ENCODE results near the gene PTPRK. TPM values are rescaled to one million over a fixed set of nuclear protein-coding genes. Genes with fewer than 3 reads are reported as not detected.

Gene PTPRK
- total RNA-seq, 1 donor from 2014 or later: 50.3 TPM

DNA sequence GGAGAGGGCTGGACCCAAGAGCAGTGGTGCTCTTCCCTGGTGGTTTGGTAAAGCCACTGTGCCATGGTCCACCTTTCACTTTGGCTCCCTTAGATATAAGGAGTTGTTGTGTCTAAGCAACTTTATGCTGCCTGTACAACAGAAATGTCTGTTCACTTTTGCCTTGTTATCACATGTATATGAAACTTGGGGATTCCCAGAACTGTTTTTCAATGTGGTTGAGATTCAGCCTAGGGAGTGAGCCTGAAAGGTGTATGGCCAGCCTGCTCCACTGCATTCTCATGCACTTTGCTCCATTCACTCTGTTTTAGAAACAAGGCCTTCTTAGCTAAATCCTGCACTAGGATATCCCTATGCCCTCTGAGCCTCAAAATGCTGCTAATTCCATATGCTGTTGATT lies 385.1 kb downstream of the PTPRK start:
- Mint-ChIP-seq H3K4me3 (ENCODE audit: unreplicated experiment) (no peak overlapping the region), H3K36me3 (ENCODE audit: unreplicated experiment) (no peaks in the 10 kb centered on the region), H3K4me1 (ENCODE audit: low read depth, unreplicated experiment) (peaks cover 16% of the 10 kb centered on the region), H3K9me3 (ENCODE audit: unreplicated experiment) (peaks cover 2% of the 10 kb centered on the region), H3K27me3 (ENCODE audit: unreplicated experiment) (peaks cover 2% of the 10 kb centered on the region), H3K27ac (ENCODE audit: unreplicated experiment) (no peak overlapping the region)
- DNase-seq: no peak
- TF ChIP-seq, protein P1, sequence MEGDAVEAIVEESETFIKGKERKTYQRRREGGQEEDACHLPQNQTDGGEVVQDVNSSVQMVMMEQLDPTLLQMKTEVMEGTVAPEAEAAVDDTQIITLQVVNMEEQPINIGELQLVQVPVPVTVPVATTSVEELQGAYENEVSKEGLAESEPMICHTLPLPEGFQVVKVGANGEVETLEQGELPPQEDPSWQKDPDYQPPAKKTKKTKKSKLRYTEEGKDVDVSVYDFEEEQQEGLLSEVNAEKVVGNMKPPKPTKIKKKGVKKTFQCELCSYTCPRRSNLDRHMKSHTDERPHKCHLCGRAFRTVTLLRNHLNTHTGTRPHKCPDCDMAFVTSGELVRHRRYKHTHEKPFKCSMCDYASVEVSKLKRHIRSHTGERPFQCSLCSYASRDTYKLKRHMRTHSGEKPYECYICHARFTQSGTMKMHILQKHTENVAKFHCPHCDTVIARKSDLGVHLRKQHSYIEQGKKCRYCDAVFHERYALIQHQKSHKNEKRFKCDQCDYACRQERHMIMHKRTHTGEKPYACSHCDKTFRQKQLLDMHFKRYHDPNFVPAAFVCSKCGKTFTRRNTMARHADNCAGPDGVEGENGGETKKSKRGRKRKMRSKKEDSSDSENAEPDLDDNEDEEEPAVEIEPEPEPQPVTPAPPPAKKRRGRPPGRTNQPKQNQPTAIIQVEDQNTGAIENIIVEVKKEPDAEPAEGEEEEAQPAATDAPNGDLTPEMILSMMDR (IDR thresholded peaks at IDR 0.05; ENCODE audit: partially characterized antibody, unreplicated experiment): no peak

DNA sequence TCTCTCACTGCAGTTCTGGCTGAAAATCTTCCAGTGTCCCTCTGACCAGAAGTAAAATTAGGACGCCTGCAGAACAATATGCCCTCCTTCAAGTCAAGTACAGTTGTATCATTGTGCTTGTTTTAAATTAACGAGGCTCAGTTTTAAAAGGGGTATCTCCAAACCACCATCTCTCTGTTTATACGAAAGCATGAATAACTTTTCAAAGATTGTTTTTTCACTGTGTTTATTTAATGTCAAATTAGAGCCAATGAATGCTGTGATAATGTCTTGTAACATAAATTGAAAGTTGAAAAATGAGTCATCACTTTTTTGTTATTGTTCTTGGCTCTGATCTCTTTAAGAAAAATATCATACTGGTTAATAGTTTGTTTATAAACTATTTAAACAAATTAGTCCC lies 388.8 kb downstream of the PTPRK start:
- no peak for DNase-seq
- H3K4me1 Mint-ChIP-seq (ENCODE audit: low read depth, unreplicated experiment): peaks cover 7% of the 10 kb centered on the region
- TF ChIP-seq, protein P1 (IDR thresholded peaks at IDR 0.05; ENCODE audit: partially characterized antibody, unreplicated experiment): no peak
- H3K4me3 Mint-ChIP-seq (ENCODE audit: unreplicated experiment): no peak overlapping the region
- H3K27me3 Mint-ChIP-seq (ENCODE audit: unreplicated experiment): peaks cover 3% of the 10 kb centered on the region
- H3K9me3 Mint-ChIP-seq (ENCODE audit: unreplicated experiment): peaks cover 2% of the 10 kb centered on the region
- no peak overlapping the region for H3K27ac Mint-ChIP-seq (ENCODE audit: unreplicated experiment)
- H3K36me3 Mint-ChIP-seq (ENCODE audit: unreplicated experiment): no peaks in the 10 kb centered on the region

DNA sequence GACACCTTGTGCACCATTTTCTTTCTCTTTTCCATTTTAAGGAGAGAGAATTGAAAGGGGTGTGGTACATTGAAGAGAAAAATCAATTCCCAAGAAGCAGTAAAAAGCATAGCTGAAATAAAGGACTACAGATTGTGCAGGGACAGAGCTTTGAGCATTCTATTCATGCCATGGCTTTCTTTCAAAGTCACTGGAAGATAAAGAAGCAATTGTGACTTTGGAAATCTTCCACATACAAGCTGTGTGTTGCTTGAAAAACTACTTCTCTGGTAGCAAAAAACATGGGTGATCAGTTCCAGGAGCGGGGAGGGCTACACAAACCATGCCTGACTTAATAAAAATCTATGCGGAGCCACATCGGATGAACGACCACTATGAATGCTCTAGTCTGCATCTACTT lies 389.4 kb downstream of the PTPRK start:
- H3K4me3 Mint-ChIP-seq (ENCODE audit: unreplicated experiment): no peak overlapping the region
- TF ChIP-seq, protein P1 (IDR thresholded peaks at IDR 0.05; ENCODE audit: partially characterized antibody, unreplicated experiment): no peak
- H3K27me3 Mint-ChIP-seq (ENCODE audit: unreplicated experiment): peaks cover 3% of the 10 kb centered on the region
- peaks cover 3% of the 10 kb centered on the region for H3K9me3 Mint-ChIP-seq (ENCODE audit: unreplicated experiment)
- H3K27ac Mint-ChIP-seq (ENCODE audit: unreplicated experiment): no peak overlapping the region
- no peaks in the 10 kb centered on the region for H3K36me3 Mint-ChIP-seq (ENCODE audit: unreplicated experiment)
- DNase-seq: no peak
- peaks cover 7% of the 10 kb centered on the region for H3K4me1 Mint-ChIP-seq (ENCODE audit: low read depth, unreplicated experiment)

DNA sequence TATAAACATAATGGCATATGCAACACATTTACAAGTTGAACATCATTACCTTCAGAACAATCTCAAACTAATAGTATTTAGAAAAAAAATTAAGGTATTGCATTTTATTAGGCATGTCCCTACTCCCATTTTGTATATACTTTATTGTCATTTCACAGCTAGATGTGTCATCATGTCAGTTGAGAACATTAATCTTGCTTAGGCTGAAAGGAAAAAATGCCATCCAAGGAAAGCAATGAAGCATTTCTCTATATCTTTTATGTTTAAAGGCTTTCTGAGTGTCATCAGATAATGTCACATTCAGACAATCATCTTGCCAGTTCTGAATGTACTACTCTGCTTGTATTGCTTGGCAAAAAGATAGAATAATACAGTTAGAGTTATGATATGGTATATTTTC lies 390.7 kb downstream of the PTPRK start:
- Mint-ChIP-seq H3K4me1 (ENCODE audit: low read depth, unreplicated experiment) (peaks cover 10% of the 10 kb centered on the region), H3K36me3 (ENCODE audit: unreplicated experiment) (no peaks in the 10 kb centered on the region), H3K4me3 (ENCODE audit: unreplicated experiment) (no peak overlapping the region), H3K9me3 (ENCODE audit: unreplicated experiment) (peaks cover 3% of the 10 kb centered on the region), H3K27ac (ENCODE audit: unreplicated experiment) (no peak overlapping the region), H3K27me3 (ENCODE audit: unreplicated experiment) (peaks cover 3% of the 10 kb centered on the region)
- no peak for DNase-seq
- TF ChIP-seq, protein P1 (IDR thresholded peaks at IDR 0.05; ENCODE audit: partially characterized antibody, unreplicated experiment): no peak

DNA sequence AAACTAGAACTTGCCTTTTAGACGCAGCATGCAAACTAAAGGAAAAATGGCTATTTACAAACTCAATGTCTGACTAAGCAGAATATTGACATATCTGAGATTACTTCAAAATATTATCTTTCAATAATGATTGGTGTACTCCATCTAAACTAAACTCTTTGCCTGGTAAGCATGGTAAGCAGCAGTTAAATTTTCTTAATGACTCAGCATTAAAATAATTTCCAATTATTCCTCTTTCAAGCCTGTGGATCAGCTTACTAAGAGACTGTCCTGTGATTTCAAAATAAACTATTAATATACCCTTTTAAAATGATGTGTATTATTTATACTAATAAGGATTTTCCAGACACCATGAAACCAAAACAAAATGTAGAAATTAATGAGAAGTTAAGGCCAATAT lies 392.7 kb downstream of the PTPRK start:
- Mint-ChIP-seq H3K9me3 (ENCODE audit: unreplicated experiment) (peaks cover 3% of the 10 kb centered on the region), H3K4me3 (ENCODE audit: unreplicated experiment) (no peak overlapping the region), H3K36me3 (ENCODE audit: unreplicated experiment) (no peaks in the 10 kb centered on the region), H3K4me1 (ENCODE audit: low read depth, unreplicated experiment) (peaks cover 10% of the 10 kb centered on the region), H3K27me3 (ENCODE audit: unreplicated experiment) (peaks cover 3% of the 10 kb centered on the region), H3K27ac (ENCODE audit: unreplicated experiment) (no peak overlapping the region)
- TF ChIP-seq, protein P1 (IDR thresholded peaks at IDR 0.05; ENCODE audit: partially characterized antibody, unreplicated experiment): no peak
- DNase-seq: no peak

All from glutamatergic neuron (in vitro differentiated cells).